ENCODE data around the gene COL1A1. TPM values are rescaled to one million over a fixed set of nuclear protein-coding genes. Genes with fewer than 3 reads are reported as not detected.

Gene COL1A1
- total and polyA plus RNA-seq, 2 of the 13 experiments (the other 11 are each of a cell fraction or from before 2014, with no cell fraction given) = 0.05 TPM; not detected in 1

DNA sequence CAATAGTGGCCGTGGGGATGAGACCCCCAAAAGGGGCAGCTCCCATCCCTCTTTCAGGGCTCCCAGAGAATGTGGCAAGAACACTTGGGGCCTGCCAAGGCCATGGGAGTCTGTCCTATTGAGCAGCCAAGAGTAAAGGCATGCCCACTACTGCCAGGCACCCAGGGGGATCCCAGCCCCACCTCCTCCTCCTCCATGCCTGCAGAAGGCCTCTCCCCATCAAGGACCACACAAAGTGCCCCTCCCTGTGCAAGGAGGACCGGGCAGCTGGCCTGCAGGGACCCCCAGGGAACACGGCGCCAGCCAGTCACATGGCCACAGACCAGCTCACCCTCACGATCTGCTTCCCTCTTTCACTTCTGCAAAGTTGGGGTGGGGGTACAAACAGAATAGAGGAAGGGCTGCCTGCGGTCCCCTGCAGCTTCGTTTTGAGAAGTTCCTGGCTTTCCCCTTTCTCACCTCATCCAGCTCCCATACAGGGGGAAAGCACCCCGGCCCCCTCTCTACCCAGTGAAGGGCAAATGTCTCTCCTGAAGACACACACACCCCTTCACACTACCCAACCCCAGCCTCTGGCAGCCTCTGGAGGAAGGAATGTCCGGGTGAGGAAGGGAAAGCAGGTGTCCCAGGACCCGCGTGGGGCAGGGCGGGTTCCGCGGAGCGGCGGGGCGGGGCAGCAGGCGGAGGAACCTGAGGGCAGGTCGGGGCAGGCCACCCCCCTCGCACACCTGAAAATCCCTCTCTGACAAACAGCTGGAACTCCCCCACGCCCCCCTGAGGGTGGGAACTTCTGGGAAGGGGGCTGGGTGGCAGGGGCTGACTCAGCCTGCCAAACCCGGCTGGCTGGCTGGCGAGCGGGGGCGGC is 53.0 kb downstream of the COL1A1 start (continued):
- TF ChIP-seq ZNF841 (CRISPR knock-in tag; IDR thresholded peaks at IDR 0.05; ENCODE audit: borderline replicate concordance) (no peak), ZNF776 (CRISPR knock-in tag; IDR thresholded peaks at IDR 0.05) (no peak), ZNF530 (CRISPR knock-in tag; IDR thresholded peaks at IDR 0.05; ENCODE audit: low read depth) (no peak), SETDB1 (CRISPR knock-in tag; IDR thresholded peaks at IDR 0.05; ENCODE audit: borderline replicate concordance) (no peak), HIVEP1 (CRISPR knock-in tag; IDR thresholded peaks at IDR 0.05) (no peak), ZNF552 (CRISPR knock-in tag; IDR thresholded peaks at IDR 0.05; ENCODE audit: borderline replicate concordance) (0 out of 2 replicates have a peak, but pooled peaks have one; percentile 38), SRF (IDR thresholded peaks at IDR 0.05; ENCODE audit: low read depth, low read length) (no peak), ZBTB3 (CRISPR knock-in tag; IDR thresholded peaks at IDR 0.05; ENCODE audit: borderline replicate concordance, low read depth) (no peak), NR3C1 (CRISPR knock-in tag; IDR thresholded peaks at IDR 0.05) (no peak), ZNF33B (CRISPR knock-in tag; IDR thresholded peaks at IDR 0.05) (no peak), RBFOX2 (IDR thresholded peaks at IDR 0.05; ENCODE audit: low read depth, low read length) (no peak; the same call in 1 of the 2 replicates), HNF4G (IDR thresholded peaks at IDR 0.05; ENCODE audit: borderline replicate concordance, low read depth, low read length) (no peak; the same call in 1 of the 2 replicates), HNF4G (CRISPR knock-in tag; IDR thresholded peaks at IDR 0.05; ENCODE audit: borderline replicate concordance, low read depth) (no peak), ZNF850 (CRISPR knock-in tag; conservative IDR thresholded peaks at IDR 0.05) (no peak), ZNF775 (CRISPR knock-in tag; IDR thresholded peaks at IDR 0.05; ENCODE audit: borderline replicate concordance) (no peak), TCF12 (IDR thresholded peaks at IDR 0.05) (no peak), TCF12 (CRISPR knock-in tag; IDR thresholded peaks at IDR 0.05) (no peak), ZNF235 (CRISPR knock-in tag; IDR thresholded peaks at IDR 0.05; ENCODE audit: borderline replicate concordance) (no peak), NR2F1 (CRISPR knock-in tag; IDR thresholded peaks at IDR 0.05) (no peak)
- TF ChIP-seq, protein P1, sequence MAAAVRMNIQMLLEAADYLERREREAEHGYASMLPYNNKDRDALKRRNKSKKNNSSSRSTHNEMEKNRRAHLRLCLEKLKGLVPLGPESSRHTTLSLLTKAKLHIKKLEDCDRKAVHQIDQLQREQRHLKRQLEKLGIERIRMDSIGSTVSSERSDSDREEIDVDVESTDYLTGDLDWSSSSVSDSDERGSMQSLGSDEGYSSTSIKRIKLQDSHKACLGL (CRISPR knock-in tag; IDR thresholded peaks at IDR 0.05) = no peak
- TF ChIP-seq, protein P2, sequence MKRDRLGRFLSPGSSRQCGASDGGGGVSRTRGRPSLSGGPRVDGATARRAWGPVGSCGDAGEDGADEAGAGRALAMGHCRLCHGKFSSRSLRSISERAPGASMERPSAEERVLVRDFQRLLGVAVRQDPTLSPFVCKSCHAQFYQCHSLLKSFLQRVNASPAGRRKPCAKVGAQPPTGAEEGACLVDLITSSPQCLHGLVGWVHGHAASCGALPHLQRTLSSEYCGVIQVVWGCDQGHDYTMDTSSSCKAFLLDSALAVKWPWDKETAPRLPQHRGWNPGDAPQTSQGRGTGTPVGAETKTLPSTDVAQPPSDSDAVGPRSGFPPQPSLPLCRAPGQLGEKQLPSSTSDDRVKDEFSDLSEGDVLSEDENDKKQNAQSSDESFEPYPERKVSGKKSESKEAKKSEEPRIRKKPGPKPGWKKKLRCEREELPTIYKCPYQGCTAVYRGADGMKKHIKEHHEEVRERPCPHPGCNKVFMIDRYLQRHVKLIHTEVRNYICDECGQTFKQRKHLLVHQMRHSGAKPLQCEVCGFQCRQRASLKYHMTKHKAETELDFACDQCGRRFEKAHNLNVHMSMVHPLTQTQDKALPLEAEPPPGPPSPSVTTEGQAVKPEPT (CRISPR knock-in tag; IDR thresholded peaks at IDR 0.05; ENCODE audit: low read depth) = no peak
- TF ChIP-seq, protein P3, sequence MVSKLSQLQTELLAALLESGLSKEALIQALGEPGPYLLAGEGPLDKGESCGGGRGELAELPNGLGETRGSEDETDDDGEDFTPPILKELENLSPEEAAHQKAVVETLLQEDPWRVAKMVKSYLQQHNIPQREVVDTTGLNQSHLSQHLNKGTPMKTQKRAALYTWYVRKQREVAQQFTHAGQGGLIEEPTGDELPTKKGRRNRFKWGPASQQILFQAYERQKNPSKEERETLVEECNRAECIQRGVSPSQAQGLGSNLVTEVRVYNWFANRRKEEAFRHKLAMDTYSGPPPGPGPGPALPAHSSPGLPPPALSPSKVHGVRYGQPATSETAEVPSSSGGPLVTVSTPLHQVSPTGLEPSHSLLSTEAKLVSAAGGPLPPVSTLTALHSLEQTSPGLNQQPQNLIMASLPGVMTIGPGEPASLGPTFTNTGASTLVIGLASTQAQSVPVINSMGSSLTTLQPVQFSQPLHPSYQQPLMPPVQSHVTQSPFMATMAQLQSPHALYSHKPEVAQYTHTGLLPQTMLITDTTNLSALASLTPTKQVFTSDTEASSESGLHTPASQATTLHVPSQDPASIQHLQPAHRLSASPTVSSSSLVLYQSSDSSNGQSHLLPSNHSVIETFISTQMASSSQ (IDR thresholded peaks at IDR 0.05; ENCODE audit: low read depth) = no peak
- TF ChIP-seq, protein P3 (CRISPR knock-in tag; IDR thresholded peaks at IDR 0.05; ENCODE audit: borderline replicate concordance) = no peak
